Central memory CD8-positive, alpha-beta T cell (primary cell): Measurements from ENCODE around the gene TLR3.
A peak's percentile ranks its signal among the peaks of the same experiment; 100 is the strongest.
"Not testable (repeated sequence)": the region's sequence is repeated elsewhere in the genome, so short reads cannot be mapped to it uniquely, and the experiment has no call there.

Source experiments
- ATAC-seq: fragments of 150-1000 bp; cut with Tn5 transposase; replicated peaks from 2 replicates; pipeline ENCODE4 v1.10.0; 2022; ENCODE audit warnings: mild to moderate bottlenecking, moderate FRiP score, moderate number of reproducible peaks; ENCODE audit not compliant: poor library complexity, severe bottlenecking; ENCODE audit errors: extremely low read depth
- DNase-seq, 2 donors: peaks; one replicate each; pipeline ENCODE4 v3.0.0; 2021; ENCODE audit warnings: low spot score in 2 of 2
- H3K27ac Mint-ChIP-seq: one replicate; pipeline ENCODE4 v1.8.0; 2022; ENCODE audit warnings: low read depth, mild to moderate bottlenecking, moderate library complexity, mixed read lengths
- H3K27me3 Mint-ChIP-seq: one replicate; pipeline ENCODE4 v1.8.0; 2022; ENCODE audit warnings: mixed read lengths
- H3K36me3 Mint-ChIP-seq: one replicate; pipeline ENCODE4 v1.8.0; 2022; ENCODE audit warnings: mild to moderate bottlenecking, moderate library complexity, mixed read lengths; ENCODE audit not compliant: insufficient read depth
- H3K4me1 Mint-ChIP-seq: one replicate; pipeline ENCODE4 v1.8.0; 2022; ENCODE audit warnings: mixed read lengths
- H3K4me3 Mint-ChIP-seq: one replicate; pipeline ENCODE4 v1.8.0; 2022; ENCODE audit warnings: mild to moderate bottlenecking, moderate library complexity, mixed read lengths
- H3K9me3 Mint-ChIP-seq: one replicate; pipeline ENCODE4 v1.8.0; 2022; ENCODE audit warnings: mixed read lengths

Gene TLR3

DNA sequence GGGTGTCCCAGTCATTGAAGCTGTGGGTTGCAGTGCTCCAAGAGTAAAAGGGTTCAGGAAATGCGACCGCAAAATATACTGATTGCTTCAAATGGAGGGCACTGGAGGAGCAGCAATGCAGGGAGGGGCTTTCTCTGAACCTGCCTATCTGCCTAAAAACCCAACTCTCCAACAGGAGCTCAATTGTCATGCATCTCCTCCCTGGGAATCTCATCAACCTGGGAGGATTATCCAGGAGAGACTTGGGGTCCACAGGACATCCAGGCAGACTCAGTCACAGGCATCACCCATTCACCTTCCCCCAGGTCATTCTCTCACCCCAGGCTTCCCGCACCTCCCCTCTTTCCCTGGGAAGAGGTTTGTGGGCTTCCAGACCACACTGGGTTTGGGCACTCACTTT, 38.2 kb upstream of the TLR3 start:
- H3K27me3 Mint-ChIP-seq, result peaks cover 65% of the 10 kb centered on the region
- no peaks in the 10 kb centered on the region for H3K4me1 Mint-ChIP-seq
- no peak overlapping the region for H3K4me3 Mint-ChIP-seq
- H3K9me3 Mint-ChIP-seq, result peaks cover 6% of the 10 kb centered on the region
- DNase-seq (no peak), ATAC-seq (no peak)
- peaks cover 1% of the 10 kb centered on the region for H3K36me3 Mint-ChIP-seq
- H3K27ac Mint-ChIP-seq, result no peak overlapping the region

DNA sequence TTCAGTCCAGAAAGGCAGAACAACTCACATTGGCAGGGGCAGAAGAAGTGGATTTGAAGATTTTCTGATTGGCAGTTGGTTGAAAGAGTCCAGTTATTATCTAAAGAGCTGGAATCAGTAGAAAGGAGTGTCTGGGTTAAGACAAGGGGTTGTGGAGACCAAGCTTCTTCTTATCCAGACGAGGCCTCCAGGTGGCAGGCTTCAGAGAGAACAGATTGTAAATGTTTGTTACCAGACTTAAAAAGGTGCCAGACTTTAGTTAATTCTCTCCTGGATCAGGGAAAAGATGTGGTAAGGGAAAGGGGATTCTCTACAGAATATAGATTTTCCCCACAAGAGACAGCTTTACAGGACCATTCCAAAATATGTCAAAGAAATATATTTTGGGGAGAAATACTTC, 36.7 kb upstream of the TLR3 start:
- Mint-ChIP-seq H3K4me1 (no peaks in the 10 kb centered on the region), H3K27me3 (peaks cover 64% of the 10 kb centered on the region), H3K4me3 (no peak overlapping the region), H3K9me3 (peaks cover 6% of the 10 kb centered on the region), H3K36me3 (peaks cover 1% of the 10 kb centered on the region), H3K27ac (no peak overlapping the region)
- DNase-seq, result no peak
- ATAC-seq, result no peak

DNA sequence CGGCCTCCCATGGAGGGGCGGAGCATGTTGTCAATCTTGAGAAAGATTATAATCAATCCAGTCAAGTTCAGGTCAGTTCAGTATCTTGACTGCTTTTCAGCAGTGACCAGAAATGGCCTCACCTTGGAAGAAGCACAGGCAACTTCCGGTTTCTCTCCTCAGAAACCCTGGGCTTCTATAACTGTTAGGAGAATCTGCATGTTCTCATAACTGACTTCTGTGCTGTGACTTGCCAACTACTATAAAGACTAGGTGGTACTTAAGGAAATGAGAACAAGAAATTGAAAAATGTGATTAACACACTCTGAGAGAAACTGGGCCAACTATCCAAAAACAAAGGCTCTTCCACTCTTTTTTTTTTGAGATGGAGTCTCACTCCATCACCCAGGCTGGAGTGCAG, 35.9 kb upstream of the TLR3 start:
- DNase-seq (no peak), ATAC-seq (no peak)
- peaks cover 1% of the 10 kb centered on the region for H3K36me3 Mint-ChIP-seq
- H3K4me1 Mint-ChIP-seq, result no peaks in the 10 kb centered on the region
- H3K27ac Mint-ChIP-seq, result no peak overlapping the region
- H3K9me3 Mint-ChIP-seq, result peaks cover 6% of the 10 kb centered on the region
- no peak overlapping the region for H3K4me3 Mint-ChIP-seq
- peaks cover 64% of the 10 kb centered on the region for H3K27me3 Mint-ChIP-seq

- not testable (repeated sequence) for H3K27ac Mint-ChIP-seq, H3K4me3 Mint-ChIP-seq, H3K36me3 Mint-ChIP-seq, ATAC-seq, H3K4me1 Mint-ChIP-seq, DNase-seq, H3K9me3 Mint-ChIP-seq
- H3K27me3 Mint-ChIP-seq, result peaks cover 54% of the 10 kb centered on the region
Observed at GRCh38 chr4:186034613-186035012, 34.3 kb upstream of the TLR3 start.

- ATAC-seq (no peak), DNase-seq (no peak)
- H3K4me3 Mint-ChIP-seq, result no peak overlapping the region
- H3K27me3 Mint-ChIP-seq, result peaks cover 41% of the 10 kb centered on the region
- H3K9me3 Mint-ChIP-seq, result peaks cover 6% of the 10 kb centered on the region
- H3K36me3 Mint-ChIP-seq, result peaks cover 1% of the 10 kb centered on the region
- no peak overlapping the region for H3K27ac Mint-ChIP-seq
- no peaks in the 10 kb centered on the region for H3K4me1 Mint-ChIP-seq
Observed at GRCh38 chr4:186036976-186037581, 31.9 kb upstream of the TLR3 start.

- H3K36me3 Mint-ChIP-seq, result peaks cover 1% of the 10 kb centered on the region
- no peak for DNase-seq
- peaks cover 6% of the 10 kb centered on the region for H3K9me3 Mint-ChIP-seq
- no peak overlapping the region for H3K27ac Mint-ChIP-seq
- ATAC-seq, result no peak
- no peak overlapping the region for H3K4me3 Mint-ChIP-seq
- H3K4me1 Mint-ChIP-seq, result no peaks in the 10 kb centered on the region
- H3K27me3 Mint-ChIP-seq, result peaks cover 35% of the 10 kb centered on the region
Observed at GRCh38 chr4:186037692-186038658, 31.0 kb upstream of the TLR3 start.

DNA sequence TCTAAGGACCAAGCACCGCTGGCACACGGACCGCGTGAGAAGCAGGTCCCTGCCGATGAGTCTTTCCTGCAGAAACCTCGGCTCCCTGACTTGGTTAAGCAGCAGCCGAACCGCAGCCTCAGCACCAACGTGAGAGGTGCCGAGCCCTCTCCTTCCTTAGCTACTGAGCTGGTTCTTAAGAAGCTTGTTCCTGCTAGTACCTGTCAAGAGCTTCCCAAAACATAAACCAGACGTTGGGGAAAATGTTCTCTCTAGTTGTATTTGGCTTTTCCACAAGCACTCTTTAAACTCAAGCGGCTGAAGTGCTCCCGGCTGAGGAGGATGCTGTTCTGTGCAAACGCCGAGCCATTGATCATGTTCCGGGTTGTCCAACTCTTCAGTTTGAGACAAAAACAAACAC, 29.3 kb upstream of the TLR3 start:
- no peaks in the 10 kb centered on the region for H3K36me3 Mint-ChIP-seq
- no peak for ATAC-seq
- peaks cover 35% of the 10 kb centered on the region for H3K27me3 Mint-ChIP-seq
- peaks cover 4% of the 10 kb centered on the region for H3K9me3 Mint-ChIP-seq
- no peak overlapping the region for H3K4me3 Mint-ChIP-seq
- no peak overlapping the region for H3K27ac Mint-ChIP-seq
- H3K4me1 Mint-ChIP-seq, result no peaks in the 10 kb centered on the region
- no peak for DNase-seq

DNA sequence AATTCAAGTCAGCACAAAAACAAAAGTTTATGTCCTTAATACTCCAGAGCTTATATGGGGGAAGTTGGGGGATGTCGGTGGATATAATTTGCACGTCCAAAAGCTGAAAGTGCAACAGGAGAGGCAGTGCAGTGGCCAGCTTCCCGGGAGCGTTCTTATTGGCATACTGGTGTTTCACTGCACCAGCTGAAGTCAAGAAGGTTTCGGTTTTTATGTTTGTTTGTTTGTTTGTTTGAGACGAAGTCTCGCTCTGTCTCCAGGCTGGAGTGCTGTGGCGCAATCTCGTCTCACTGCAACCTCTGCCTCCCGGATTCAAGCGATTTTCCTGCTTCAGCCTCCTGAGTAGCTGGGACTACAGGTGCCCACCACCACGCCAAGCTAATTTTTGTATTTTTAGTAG, 28.6 kb upstream of the TLR3 start:
- H3K27me3 Mint-ChIP-seq, result peaks cover 35% of the 10 kb centered on the region
- no peak overlapping the region for H3K27ac Mint-ChIP-seq
- no peak for ATAC-seq
- H3K4me1 Mint-ChIP-seq, result no peaks in the 10 kb centered on the region
- DNase-seq, result no peak
- H3K36me3 Mint-ChIP-seq, result no peaks in the 10 kb centered on the region
- no peak overlapping the region for H3K4me3 Mint-ChIP-seq
- no peaks in the 10 kb centered on the region for H3K9me3 Mint-ChIP-seq

DNA sequence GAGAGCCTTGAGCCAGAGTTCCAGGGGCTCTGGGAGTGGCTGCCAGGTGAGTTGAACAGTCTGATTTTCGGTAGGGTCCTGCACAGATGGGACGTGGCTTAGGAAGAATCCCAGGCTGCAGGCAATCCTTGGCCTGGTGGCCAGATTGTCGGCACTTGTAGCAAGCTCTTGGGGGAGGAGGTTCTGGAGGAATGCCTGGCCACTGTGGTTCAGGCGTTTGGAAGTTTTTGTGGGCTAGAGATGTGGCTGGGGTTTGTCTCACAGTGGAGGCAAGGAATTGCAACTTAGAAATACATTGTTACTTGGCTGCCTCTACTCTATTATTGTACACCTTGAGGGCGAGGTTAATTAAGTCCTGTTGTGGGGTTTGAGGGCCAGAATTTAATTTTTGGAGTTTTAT, 21.5 kb upstream of the TLR3 start:
- H3K4me1 Mint-ChIP-seq, ATAC-seq, DNase-seq, H3K27ac Mint-ChIP-seq, H3K4me3 Mint-ChIP-seq, H3K27me3 Mint-ChIP-seq, H3K9me3 Mint-ChIP-seq, H3K36me3 Mint-ChIP-seq: not testable (repeated sequence)

- ATAC-seq, H3K4me3 Mint-ChIP-seq, H3K27me3 Mint-ChIP-seq, H3K9me3 Mint-ChIP-seq, H3K36me3 Mint-ChIP-seq, H3K27ac Mint-ChIP-seq, DNase-seq, H3K4me1 Mint-ChIP-seq: not testable (repeated sequence)
Observed at GRCh38 chr4:186050135-186050534, 18.8 kb upstream of the TLR3 start.

GRCh38 chr4:186051096-186051495, 17.9 kb upstream of the TLR3 start:
- no peaks in the 10 kb centered on the region for H3K27me3 Mint-ChIP-seq
- no peak overlapping the region for H3K27ac Mint-ChIP-seq
- no peaks in the 10 kb centered on the region for H3K36me3 Mint-ChIP-seq
- H3K4me3 Mint-ChIP-seq, result no peak overlapping the region
- H3K4me1 Mint-ChIP-seq, result no peaks in the 10 kb centered on the region
- no peak for ATAC-seq
- no peak for DNase-seq
- no peaks in the 10 kb centered on the region for H3K9me3 Mint-ChIP-seq

GRCh38 chr4:186058253-186058979, 10.5 kb upstream of the TLR3 start:
- peak overlapping the region; percentile 16 for H3K4me3 Mint-ChIP-seq
- H3K4me1 Mint-ChIP-seq, result peaks cover 8% of the 10 kb centered on the region
- peaks cover 22% of the 10 kb centered on the region for H3K27me3 Mint-ChIP-seq
- ATAC-seq (peak; percentile 24), DNase-seq (no peak)
- H3K9me3 Mint-ChIP-seq, result peaks cover 6% of the 10 kb centered on the region
- peak overlapping the region; percentile 62 for H3K27ac Mint-ChIP-seq
- H3K36me3 Mint-ChIP-seq, result no peaks in the 10 kb centered on the region
